Spinal cord (tissue), 10 donors: ENCODE results near the gene ATXN10. TPM values are rescaled to one million over a fixed set of nuclear protein-coding genes. Genes with fewer than 3 reads are reported as not detected.
A peak's percentile ranks its signal among the peaks of the same experiment; 100 is the strongest.

ENCODE experiments used
- DNase-seq, 6 donors: peaks; one replicate each; pipeline versions ENCODE4 v3.0.0 to v3.0.0-alpha.2; 2013 to 2015; ENCODE audit warnings: low spot score in 6 of 6, low read depth in 4 of 6
- H3K27ac ChIP-seq: one replicate; pipeline ENCODE4 v1.5.1; 2013; ENCODE audit warnings: low read depth, low read length, control low read depth
- H3K27me3 ChIP-seq: one replicate; pipeline ENCODE4 v1.6.1; 2013; ENCODE audit warnings: low read length; ENCODE audit not compliant: control insufficient read depth, insufficient read depth
- H3K36me3 ChIP-seq: one replicate; pipeline ENCODE4 v1.6.1; 2013; ENCODE audit warnings: low read length; ENCODE audit not compliant: control insufficient read depth, insufficient read depth
- H3K4me1 ChIP-seq: one replicate; pipeline ENCODE4 v1.6.1; 2013; ENCODE audit warnings: low read length; ENCODE audit not compliant: control insufficient read depth, insufficient read depth
- H3K4me3 ChIP-seq: one replicate; pipeline ENCODE4 v1.5.1; 2013; ENCODE audit warnings: low read depth, low read length, control low read depth
- H3K9me3 ChIP-seq: one replicate; pipeline ENCODE4 v1.6.1; 2013; ENCODE audit warnings: low read length; ENCODE audit not compliant: control insufficient read depth, insufficient read depth
- WGBS: methylation state at CpG from one replicate; pipeline ENCODE4 v1.1.5; 2013; ENCODE audit warnings: missing lambda C conversion rate; ENCODE audit not compliant: insufficient coverage; 5-methylcytosine and 5-hydroxymethylcytosine counted together
- polyA plus RNA-seq, 2 donors: library from polyadenylated mRNA; unstranded; fragments of 120-200 nt; gene quantifications; one replicate each; pipeline ENCODE4 v1.2.1, GENCODE V29; 2013; ENCODE audit not compliant: insufficient read length in 2 of 2
- total RNA-seq, 2 donors: library from RNA; depleted of rRNA in 1 of 2; stranded (reverse); fragments of 120-200 nt in 1 of 2; fragments of >200 nt in 1 of 2; gene quantifications; one replicate each; pipeline versions ENCODE4 v1.2.3 to v1.2.4, GENCODE V29; 2013 to 2014
- donor health status: healthy.

The ATXN10 gene
- total and polyA plus RNA-seq, 4 donors: 163 to 428 (median 339) TPM

GRCh38 chr22:45846952-45847351 is 175.3 kb downstream of the ATXN10 start:
- WGBS: no CpG with 5 or more reads among the region's 3 CpGs
- Histone ChIP-seq H3K4me3 (no peak overlapping the region), H3K9me3 (no peaks in the 10 kb centered on the region), H3K4me1 (peaks cover 6% of the 10 kb centered on the region), H3K27me3 (no peaks in the 10 kb centered on the region), H3K27ac (no peak overlapping the region), H3K36me3 (peaks cover 4% of the 10 kb centered on the region)
- DNase-seq: no peak

- Histone ChIP-seq H3K27ac (no peak overlapping the region), H3K4me3 (no peak overlapping the region), H3K4me1 (peaks cover 4% of the 10 kb centered on the region), H3K9me3 (peaks cover 9% of the 10 kb centered on the region), H3K27me3 (no peaks in the 10 kb centered on the region), H3K36me3 (peaks cover 4% of the 10 kb centered on the region)
- DNase-seq: no peak
- 96% methylated on average over 2 of the region's 2 CpGs for WGBS
Measured at GRCh38 chr22:45848904-45849303, 177.3 kb downstream of the ATXN10 start.

- Histone ChIP-seq H3K27me3 (no peaks in the 10 kb centered on the region), H3K27ac (no peak overlapping the region), H3K4me1 (no peaks in the 10 kb centered on the region), H3K4me3 (no peak overlapping the region), H3K36me3 (peaks cover 18% of the 10 kb centered on the region), H3K9me3 (peaks cover 9% of the 10 kb centered on the region)
- peak in 1 of 6 donors; percentile 8 for DNase-seq
- no CpG with 5 or more reads among the region's 2 CpGs for WGBS
Measured at GRCh38 chr22:45852826-45853225, 181.2 kb downstream of the ATXN10 start.

GRCh38 chr22:45855961-45856360 is 184.3 kb downstream of the ATXN10 start:
- WGBS: 94% methylated on average over 2 of the region's 2 CpGs
- H3K4me3 ChIP-seq: no peak overlapping the region
- no peaks in the 10 kb centered on the region for H3K27me3 ChIP-seq
- H3K4me1 ChIP-seq: no peaks in the 10 kb centered on the region
- no peak overlapping the region for H3K27ac ChIP-seq
- H3K36me3 ChIP-seq: peaks cover 30% of the 10 kb centered on the region
- peaks cover 9% of the 10 kb centered on the region for H3K9me3 ChIP-seq
- DNase-seq: no peak

- peaks cover 32% of the 10 kb centered on the region for H3K36me3 ChIP-seq
- 100% methylated on average over 2 of the region's 5 CpGs for WGBS
- DNase-seq: no peak
- no peak overlapping the region for H3K4me3 ChIP-seq
- H3K27ac ChIP-seq: no peak overlapping the region
- H3K27me3 ChIP-seq: no peaks in the 10 kb centered on the region
- H3K9me3 ChIP-seq: peaks cover 6% of the 10 kb centered on the region
- no peaks in the 10 kb centered on the region for H3K4me1 ChIP-seq
Measured at GRCh38 chr22:45857519-45857918, 185.9 kb downstream of the ATXN10 start.

GRCh38 chr22:45859231-45860161 is 187.9 kb downstream of the ATXN10 start:
- no peaks in the 10 kb centered on the region for H3K9me3 ChIP-seq
- peaks cover 32% of the 10 kb centered on the region for H3K36me3 ChIP-seq
- no peaks in the 10 kb centered on the region for H3K27me3 ChIP-seq
- DNase-seq: no peak
- H3K4me1 ChIP-seq: peaks cover 8% of the 10 kb centered on the region
- H3K4me3 ChIP-seq: no peak overlapping the region
- WGBS: 96% methylated on average over 28 of the region's 28 CpGs
- H3K27ac ChIP-seq: no peak overlapping the region

GRCh38 chr22:45860201-45860600 is 188.6 kb downstream of the ATXN10 start:
- Histone ChIP-seq H3K4me3 (no peak overlapping the region), H3K27ac (no peak overlapping the region), H3K36me3 (peaks cover 30% of the 10 kb centered on the region), H3K27me3 (no peaks in the 10 kb centered on the region), H3K9me3 (no peaks in the 10 kb centered on the region), H3K4me1 (peaks cover 15% of the 10 kb centered on the region)
- no peak for DNase-seq
- 92% methylated on average over 13 of the region's 18 CpGs for WGBS

- Histone ChIP-seq H3K9me3 (no peaks in the 10 kb centered on the region), H3K27me3 (no peaks in the 10 kb centered on the region), H3K4me3 (no peak overlapping the region), H3K36me3 (peaks cover 26% of the 10 kb centered on the region), H3K27ac (no peak overlapping the region), H3K4me1 (peaks cover 25% of the 10 kb centered on the region)
- WGBS: 60% methylated on average over 8 of the region's 8 CpGs
- no peak for DNase-seq
Measured at GRCh38 chr22:45861259-45861658, 189.6 kb downstream of the ATXN10 start.

- peak overlapping the region; percentile 11 for H3K27ac ChIP-seq
Measured at GRCh38 chr22:45863981-45864751, 192.5 kb downstream of the ATXN10 start.

More at GRCh38 chr22:45863981-45864751, 192.5 kb downstream of the ATXN10 start:
- DNase-seq: peak in 2 of 6 donors; percentile 72 to 79
- Histone ChIP-seq H3K36me3 (peaks cover 15% of the 10 kb centered on the region), H3K4me1 (peaks cover 46% of the 10 kb centered on the region), H3K9me3 (no peaks in the 10 kb centered on the region), H3K27me3 (peaks cover 10% of the 10 kb centered on the region), H3K4me3 (no peak overlapping the region)
- 9% methylated on average over 12 of the region's 19 CpGs for WGBS
